HG02763 (cell line): ENCODE data around the gene IL23A.

Experiments
- ATAC-seq: cut with Tn5 transposase; IDR thresholded peaks from one replicate; pipeline ENCODE4 v1.9.1; 2021; ENCODE audit warnings: mild to moderate bottlenecking, moderate library complexity; ENCODE audit not compliant: unreplicated experiment

IL23A gene

GRCh38 chr12:56359851-56360767, 21.4 kb downstream of the IL23A start, which contains the start of gene STAT2:
TSS of gene STAT2 (minus strand) at chr12:56360107. CDS start at chr12:56356571, 3,536 bp downstream.
- ATAC-seq = peak; percentile 94

GRCh38 chr12:56361487-56362129, 22.9 kb downstream of the IL23A start:
- ATAC-seq = no peak

- no peak for ATAC-seq
Observed at GRCh38 chr12:56362130-56363059, 23.7 kb downstream of the IL23A start, which contains the start of gene APOF. TSS of gene APOF (minus strand) at chr12:56362857. CDS start at chr12:56362745, 112 bp downstream.

GRCh38 chr12:56366948-56367347, 28.3 kb downstream of the IL23A start:
- ATAC-seq = no peak

- ATAC-seq = no peak
Observed at GRCh38 chr12:56373515-56373914, 34.8 kb downstream of the IL23A start.

GRCh38 chr12:56374726-56375597, 36.3 kb downstream of the IL23A start:
- ATAC-seq = peak; percentile 25

- ATAC-seq = peak; percentile 60
Observed at GRCh38 chr12:56375598-56376434, 37.1 kb downstream of the IL23A start.

- ATAC-seq = no peak
Observed at GRCh38 chr12:56377310-56377988, 38.8 kb downstream of the IL23A start.

GRCh38 chr12:56377989-56378316, 39.3 kb downstream of the IL23A start:
- ATAC-seq = no peak

- ATAC-seq = no peak
Observed at GRCh38 chr12:56382611-56383010, 43.9 kb downstream of the IL23A start.

- ATAC-seq = no peak
Observed at GRCh38 chr12:56385873-56386272, 47.2 kb downstream of the IL23A start.

GRCh38 chr12:56387152-56387736, 48.6 kb downstream of the IL23A start:
- no peak for ATAC-seq

- no peak for ATAC-seq
Observed at GRCh38 chr12:56389412-56389811, 50.7 kb downstream of the IL23A start.
